H1 (cell line): ENCODE measurements around the gene TFAP2A. TPM values are rescaled to one million over a fixed set of nuclear protein-coding genes. Genes with fewer than 3 reads are reported as not detected.

Experiments used
- CTCF ChIA-PET: fragments of 300-600 bp; sonication (Branson Sonifier 250); formaldehyde crosslinking; loops from one replicate; lab custom pipeline; 2021; ENCODE audit not compliant: partially characterized antibody; lab: Charles Lee
- POLR2A ChIA-PET: fragments of 300-600 bp; sonication (Branson Sonifier 250); formaldehyde crosslinking; loops from one replicate; lab custom pipeline; 2021; ENCODE audit warnings: inconsistent platforms; ENCODE audit not compliant: partially characterized antibody; lab: Charles Lee
- DNase-seq, 2 experiments: peaks; one replicate each; pipeline versions ENCODE4 v3.0.0 to v3.0.0-alpha.2; 2010 to 2022; ENCODE audit warnings: low spot score in 2 of 2, low read depth in 1 of 2, mixed read lengths in 1 of 2
- FAIRE-seq: peaks from 2 replicates; lab custom pipeline; 2011; peaks lifted over from hg19 to GRCh38; lab: Jason Lieb, UNC
- H2AFZ ChIP-seq: 2 replicates; pipeline ENCODE4 v1.8.1; 2012; ENCODE audit warnings: low read length, inconsistent platforms
- H2AK5ac ChIP-seq: 2 replicates; pipeline ENCODE4 v1.6.1; 2013; ENCODE audit warnings: low read depth, low read length
- H2BK120ac ChIP-seq: replicated peaks from 2 replicates; pipeline ENCODE3; 2013; ENCODE audit warnings: low read depth, low read length, inconsistent platforms
- H2BK12ac ChIP-seq: 2 replicates; pipeline ENCODE4 v1.6.1; 2013; ENCODE audit warnings: low read depth, low read length
- H2BK15ac ChIP-seq: 2 replicates; pipeline ENCODE4 v1.6.1; 2013; ENCODE audit warnings: low read length
- H2BK20ac ChIP-seq: 2 replicates; pipeline ENCODE4 v1.6.1; 2013; ENCODE audit warnings: low read length
- H2BK5ac ChIP-seq: 2 replicates; pipeline ENCODE4 v1.6.1; 2013; ENCODE audit warnings: low read depth, low read length
- H3K14ac ChIP-seq: 2 replicates; pipeline ENCODE4 v1.6.1; 2013; ENCODE audit warnings: inconsistent platforms; ENCODE audit not compliant: insufficient read length
- H3K18ac ChIP-seq: 2 replicates; pipeline ENCODE4 v1.6.1; 2013; ENCODE audit warnings: low read length; ENCODE audit errors: extremely low read depth
- H3K23ac ChIP-seq: 2 replicates; pipeline ENCODE4 v1.6.1; 2013; ENCODE audit warnings: inconsistent platforms; ENCODE audit not compliant: insufficient read length
- H3K23me2 ChIP-seq: 2 replicates; pipeline ENCODE4 v1.6.1; 2013; ENCODE audit warnings: low read depth, low read length
- H3K27ac ChIP-seq: 2 replicates; pipeline ENCODE4 v1.6.1; 2011; ENCODE audit warnings: low read depth, low read length, inconsistent platforms
- H3K27me3 ChIP-seq, 4 experiments: replicated peaks in 1 of 4; 1 replicate in 1 of 4; 2 replicates in 3 of 4; pipeline versions ENCODE4 v1.6.1 to v1.8.1; 2011 to 2013; ENCODE audit warnings: low read length in 3 of 4, mild to moderate bottlenecking in 3 of 4, inconsistent platforms in 2 of 4, mixed read lengths in 2 of 4, moderate library complexity in 1 of 4; ENCODE audit not compliant: control insufficient read depth in 3 of 4, insufficient read depth in 3 of 4; ENCODE audit errors: extremely low read depth in 1 of 4
- H3K36me3 ChIP-seq, 4 experiments: 2 replicates each; pipeline versions ENCODE4 v1.6.1 to v1.8.1; 2011 to 2013; ENCODE audit warnings: mild to moderate bottlenecking in 4 of 4, low read length in 3 of 4, moderate library complexity in 2 of 4, control low read depth in 1 of 4, inconsistent platforms in 1 of 4; ENCODE audit not compliant: insufficient read depth in 4 of 4, control insufficient read depth in 2 of 4
- H3K4ac ChIP-seq: replicated peaks from 2 replicates; pipeline ENCODE3; 2013; ENCODE audit warnings: low read length, low read depth, mixed read lengths, inconsistent platforms; ENCODE audit not compliant: insufficient read length
- H3K4me1 ChIP-seq, 4 experiments: replicated peaks in 1 of 4; 1 replicate in 1 of 4; 2 replicates in 3 of 4; pipeline versions ENCODE4 v1.6.1 to v1.8.1; 2011 to 2013; ENCODE audit warnings: low read length in 3 of 4, inconsistent platforms in 2 of 4, mixed read lengths in 1 of 4; ENCODE audit not compliant: insufficient read depth in 4 of 4, control insufficient read depth in 3 of 4
- H3K4me2 ChIP-seq, 2 experiments: 2 replicates each; pipeline versions ENCODE4 v1.6.1 to v1.8.1; 2011 to 2013; ENCODE audit warnings: low read depth in 2 of 2, low read length in 2 of 2, control low read depth in 1 of 2, inconsistent platforms in 1 of 2, mild to moderate bottlenecking in 1 of 2; ENCODE audit not compliant: insufficient read depth in 1 of 2
- H3K4me3 ChIP-seq, 4 experiments: fragments of 200-600, 300-600 bp in 1 of 4; sonication (generic), shearing (Covaris generic), sonication (Bioruptor Twin) in 1 of 4; 2 replicates each; pipeline versions ENCODE4 v1.5.1 to v1.8.1; 2011 to 2016; ENCODE audit warnings: low read length in 4 of 4, low read depth in 3 of 4, control low read depth in 2 of 4, inconsistent platforms in 2 of 4, mild to moderate bottlenecking in 2 of 4, mixed read lengths in 1 of 4, moderate library complexity in 1 of 4; ENCODE audit not compliant: insufficient read depth in 2 of 4; ENCODE audit errors: extremely low read depth in 1 of 4
- H3K56ac ChIP-seq: replicated peaks from 2 replicates; pipeline ENCODE3; 2013; ENCODE audit warnings: low read depth, mild to moderate bottlenecking, mixed read lengths, low read length, inconsistent platforms; ENCODE audit not compliant: insufficient read length
- H3K79me1 ChIP-seq: 2 replicates; pipeline ENCODE4 v1.6.1; 2013; ENCODE audit warnings: low read depth, low read length, control low read depth
- H3K79me2 ChIP-seq, 2 experiments: 2 replicates each; pipeline versions ENCODE4 v1.6.1 to v1.8.1; 2012 to 2013; ENCODE audit warnings: low read length in 2 of 2, mild to moderate bottlenecking in 2 of 2, inconsistent platforms in 1 of 2; ENCODE audit not compliant: insufficient read depth in 2 of 2, control insufficient read depth in 1 of 2
- H3K9ac ChIP-seq, 4 experiments: replicated peaks in 1 of 4; 1 replicate in 1 of 4; 2 replicates in 3 of 4; pipeline versions ENCODE4 v1.6.1 to v1.8.1; 2011 to 2013; ENCODE audit warnings: low read depth in 3 of 4, low read length in 3 of 4, control low read depth in 2 of 4, mild to moderate bottlenecking in 2 of 4, moderate library complexity in 2 of 4, inconsistent platforms in 1 of 4; ENCODE audit errors: extremely low read depth in 1 of 4
- H3K9me3 ChIP-seq, 2 experiments: 2 replicates each; pipeline versions ENCODE4 v1.6.1 to v1.8.1; 2012 to 2013; ENCODE audit warnings: mild to moderate bottlenecking in 2 of 2, moderate library complexity in 2 of 2, control low read depth in 1 of 2, inconsistent platforms in 1 of 2, low read depth in 1 of 2, low read length in 1 of 2, mixed read lengths in 1 of 2; ENCODE audit not compliant: insufficient read depth in 2 of 2
- H4K20me1 ChIP-seq, 2 experiments: replicated peaks in 1 of 2; 2 replicates each; pipeline versions ENCODE3 to v1.8.1; 2011 to 2013; ENCODE audit warnings: inconsistent platforms in 2 of 2, low read length in 2 of 2, mild to moderate bottlenecking in 1 of 2; ENCODE audit not compliant: insufficient read depth in 2 of 2, control insufficient read depth in 1 of 2
- H4K5ac ChIP-seq: 2 replicates; pipeline ENCODE4 v1.6.1; 2013; ENCODE audit warnings: low read length, low read depth, mixed read lengths, inconsistent platforms; ENCODE audit not compliant: insufficient read length
- H4K8ac ChIP-seq: 2 replicates; pipeline ENCODE4 v1.8.0; 2013; ENCODE audit warnings: mild to moderate bottlenecking, moderate library complexity, low read length, inconsistent platforms; ENCODE audit not compliant: insufficient read depth; ENCODE audit errors: extremely low read depth
- H4K91ac ChIP-seq: replicated peaks from 2 replicates; pipeline ENCODE3; 2013; ENCODE audit warnings: low read length, mixed read lengths, inconsistent platforms; ENCODE audit not compliant: insufficient read length
- EZH2 ChIP-seq: fragments of 200-600 bp; sonication (generic); IDR thresholded peaks from 2 replicates; pipeline ENCODE4 v1.7.1; 2012; ENCODE audit warnings: low read depth, mild to moderate bottlenecking, moderate library complexity, low read length, inconsistent platforms; ENCODE audit not compliant: severe bottlenecking
- RNF2 ChIP-seq: fragments of 200-900, 300-1000 bp; sonication (generic); IDR thresholded peaks from 2 replicates; pipeline ENCODE4 v1.7.1; 2016; ENCODE audit warnings: borderline replicate concordance, low read depth, mild to moderate bottlenecking, antibody characterized with exemption, low read length; ENCODE audit not compliant: poor library complexity, severe bottlenecking; ENCODE audit errors: missing control alignments
- SIX5 ChIP-seq: IDR thresholded peaks from 2 replicates; pipeline ENCODE4 v1.6.1; 2011; ENCODE audit warnings: mild to moderate bottlenecking, low read depth, low read length
- SP1 ChIP-seq: IDR thresholded peaks from 2 replicates; pipeline ENCODE4 v1.6.1; 2011; ENCODE audit warnings: low read depth, low read length
- SUZ12 ChIP-seq: fragments of 200-600 bp; sonication (generic); IDR thresholded peaks from 2 replicates; pipeline ENCODE4 v1.6.1; 2012; ENCODE audit warnings: mild to moderate bottlenecking, inconsistent platforms, low read length, moderate library complexity, mixed read lengths
- TEAD4 ChIP-seq: IDR thresholded peaks from 2 replicates; pipeline ENCODE4 v1.6.1; 2012; ENCODE audit warnings: low read depth, low read length, inconsistent platforms, mixed read lengths
- WGBS, 2 experiments: shearing (Covaris generic) in 1 of 2; methylation state at CpG; one replicate each; pipeline versions ENCODE4 v1.1.6 to v1.1.7; 2013 to 2015; ENCODE audit warnings: low lambda C conversion rate in 2 of 2, mixed read lengths in 2 of 2, inconsistent platforms in 1 of 2, low coverage in 1 of 2, missing lambda C conversion rate in 1 of 2; ENCODE audit not compliant: insufficient replicate concordance in 2 of 2, insufficient coverage in 1 of 2, insufficient read length in 1 of 2; ENCODE audit errors: extremely low coverage in 1 of 2, missing lambda C conversion rate in 1 of 2; 5-methylcytosine and 5-hydroxymethylcytosine counted together
- polyA plus RNA-seq, 7 experiments: library from polyadenylated mRNA; depleted of rRNA in 3 of 7; stranded (reverse) in 5 of 7; unstranded in 2 of 7; fragments of >200 nt in 5 of 7; fragments of 200-250 nt in 2 of 7; gene quantifications; 1 replicate in 5 of 7; 2 replicates in 1 of 7; 4 replicates in 1 of 7; pipeline versions ENCODE4 v1.2.1 to v1.2.3, GENCODE V29; 2011 to 2013; ENCODE audit warnings: missing spikeins in 2 of 7, mixed read lengths in 2 of 7
- total RNA-seq: library from RNA; stranded (reverse); fragmentation: NEBNext Ultra II Directional; extraction: Animal tissue kit (Norgen Biotek cat#: 25700); gene quantifications from 2 replicates; pipeline ENCODE4 v1.2.1, GENCODE V29; 2021

TFAP2A gene
- total and polyA plus RNA-seq, 2 of the 8 experiments (the other 6 are each of a cell fraction or from before 2014, with no cell fraction given) = 0.23 TPM; not detected in 1

- POLR2A ChIA-PET = interaction anchor here (0.9 kb wide), 1 partner anchor 15 kb away, joined by 4 read pairs; no protein-coding TSS in a partner anchor
- Histone ChIP-seq H2BK20ac (peak overlapping the region; percentile 9; the same call in 1 of the 2 replicates), H2BK5ac (no peak overlapping the region), H3K4ac (no peak overlapping the region), H4K20me1 (peaks cover 0 to 2% of the 10 kb centered on the region in 2 experiments), H3K23ac (no peak overlapping the region), H3K27me3 (peaks cover 53 to 87% (median 78%) of the 10 kb centered on the region in 4 experiments), H2AK5ac (no peak overlapping the region), H2BK15ac (no peak overlapping the region), H3K27ac (no peak overlapping the region), H4K8ac (no peak overlapping the region), H3K36me3 (no peaks in the 10 kb centered on the region; a peak in 1 of 8 replicates), H2AFZ (no peak overlapping the region), H4K5ac (no peak overlapping the region), H3K4me2 (peak overlapping the region; percentile 4 to 41; a peak in 2 of 4 replicates), H2BK12ac (no peak overlapping the region), H3K4me1 (peaks cover 8 to 26% (median 13%) of the 10 kb centered on the region in 4 experiments), H3K9ac (no peak overlapping the region), H3K14ac (no peak overlapping the region), H2BK120ac (no peak overlapping the region), H3K23me2 (peaks cover 9% of the 10 kb centered on the region), H3K4me3 (no peak overlapping the region; a peak in 1 of 8 replicates), H3K18ac (no peak overlapping the region), H4K91ac (no peak overlapping the region), H3K9me3 (no peaks in the 10 kb centered on the region), H3K79me2 (no peaks in the 10 kb centered on the region), H3K79me1 (no peaks in the 10 kb centered on the region), H3K56ac (no peak overlapping the region)
- TF ChIP-seq SIX5 (no peak), SUZ12 (peak; percentile 57), RNF2 (peak; percentile 38), SP1 (0 out of 2 replicates have a peak, but pooled peaks have one; percentile 31), TEAD4 (no peak), EZH2 (peak; percentile 52)
- CTCF ChIA-PET = interaction anchor here (0.6 to 5.5 kb wide), 9 partner anchors 9 to 1051 kb away, joined by 3 to 40 read pairs (median 4); partner anchors contain the start of gene TFAP2A
- WGBS, 2 experiments = 13% methylated on average over 8 of the region's 8 CpGs; no CpG with 5 or more reads in 1 of the 2 experiments
- no peak for FAIRE-seq
- DNase-seq = no peak
These were observed 14.5 kb downstream of the TFAP2A start for GRCh38 chr6:10400330-10400729.
